ENCODE measurements around the gene BACH2. TPM values are rescaled to one million over a fixed set of nuclear protein-coding genes. Genes with fewer than 3 reads are reported as not detected.

The BACH2 gene
- total RNA-seq, 2 donors from 2014 or later, result 5.2 to 5.7 TPM

GRCh38 chr6:89999154-89999553 is 297.5 kb downstream of the BACH2 start:
- Histone ChIP-seq H3K27me3 (replicated peaks; ENCODE audit: insufficient read depth) (no peaks in the 10 kb centered on the region), H3K27ac (peak overlapping the region in 1 of 2 donors; percentile 10), H3K9me3 (no peaks in the 10 kb centered on the region), H3K36me3 (no peaks in the 10 kb centered on the region), H3K4me3 (no peak overlapping the region), H3K4me1 (replicated peaks) (no peaks in the 10 kb centered on the region)
- TF ChIP-seq POLR2A (IDR thresholded peaks at IDR 0.05), result no peak
- no peak for TF ChIP-seq POLR2AphosphoS5 (IDR thresholded peaks at IDR 0.05)
- TF ChIP-seq CTCF (IDR thresholded peaks at IDR 0.05), result no peak
- intact Hi-C loops (cut with DNase I), result no loop called here
- DNase-seq (ENCODE audit: low spot score), result no peak
- 24% methylated on average over 4 of the region's 4 CpGs for WGBS

DNA sequence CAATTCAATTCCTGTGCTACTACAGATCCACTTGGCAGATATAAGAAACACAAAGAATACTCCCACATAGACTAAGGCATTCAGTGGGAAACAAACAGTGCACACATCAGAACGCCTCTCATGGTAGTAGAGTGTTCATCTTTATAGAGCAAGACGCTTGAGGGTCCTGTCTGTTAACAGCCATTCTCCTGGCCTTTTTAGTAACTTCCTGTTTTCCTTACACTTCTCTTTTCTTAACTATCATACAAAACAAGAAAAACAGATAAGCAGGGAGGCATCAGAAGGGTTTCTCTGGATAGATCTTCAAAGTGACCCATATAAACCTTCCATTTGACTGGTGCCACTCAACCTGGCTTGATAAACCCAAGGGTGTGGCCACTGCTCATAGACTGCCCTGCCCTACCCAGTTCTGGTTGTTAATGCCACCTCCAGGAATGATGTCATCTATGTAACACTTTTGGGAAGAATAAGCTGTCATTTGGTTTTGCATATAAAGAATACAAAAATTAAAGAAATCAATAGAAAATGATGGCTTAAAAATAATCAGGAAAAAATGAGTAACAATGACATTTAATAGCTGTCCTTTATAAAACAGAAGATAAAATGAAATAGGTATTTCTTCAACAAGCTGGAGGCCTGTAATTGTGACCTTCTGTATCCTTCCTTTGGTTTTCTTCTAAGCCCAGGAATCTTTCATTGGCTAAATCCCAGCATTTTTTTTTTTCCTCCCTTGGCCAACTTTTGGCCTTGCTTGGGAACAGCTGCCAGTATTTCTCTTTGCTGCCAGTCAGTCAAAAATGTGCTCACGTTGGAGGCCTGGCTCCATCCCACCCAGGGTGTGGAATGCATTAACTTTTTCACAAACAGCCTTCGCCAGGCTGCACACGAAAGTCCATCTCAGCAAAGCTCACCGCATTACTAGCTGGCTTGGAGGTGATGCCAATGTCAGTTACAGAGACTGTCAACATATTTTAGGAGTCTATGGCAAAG is 298.9 kb downstream of the BACH2 start:
- DNase-seq (ENCODE audit: low spot score), result peak; percentile 23
- H3K27me3 ChIP-seq (replicated peaks; ENCODE audit: insufficient read depth), result no peaks in the 10 kb centered on the region
- no peaks in the 10 kb centered on the region for H3K9me3 ChIP-seq
- no peaks in the 10 kb centered on the region for H3K4me1 ChIP-seq (replicated peaks)
- no peak overlapping the region for H3K27ac ChIP-seq
- intact Hi-C loops (cut with DNase I), result no loop called here
- H3K4me3 ChIP-seq, result no peak overlapping the region
- WGBS, result 53% methylated on average over 6 of the region's 6 CpGs
- H3K36me3 ChIP-seq, result no peaks in the 10 kb centered on the region
- no peak for TF ChIP-seq POLR2A (IDR thresholded peaks at IDR 0.05)
- TF ChIP-seq POLR2AphosphoS5 (IDR thresholded peaks at IDR 0.05), result peak; percentile 39

- H3K9me3 ChIP-seq, result no peaks in the 10 kb centered on the region
Observed at GRCh38 chr6:89993411-89993810, 303.2 kb downstream of the BACH2 start.

DNA sequence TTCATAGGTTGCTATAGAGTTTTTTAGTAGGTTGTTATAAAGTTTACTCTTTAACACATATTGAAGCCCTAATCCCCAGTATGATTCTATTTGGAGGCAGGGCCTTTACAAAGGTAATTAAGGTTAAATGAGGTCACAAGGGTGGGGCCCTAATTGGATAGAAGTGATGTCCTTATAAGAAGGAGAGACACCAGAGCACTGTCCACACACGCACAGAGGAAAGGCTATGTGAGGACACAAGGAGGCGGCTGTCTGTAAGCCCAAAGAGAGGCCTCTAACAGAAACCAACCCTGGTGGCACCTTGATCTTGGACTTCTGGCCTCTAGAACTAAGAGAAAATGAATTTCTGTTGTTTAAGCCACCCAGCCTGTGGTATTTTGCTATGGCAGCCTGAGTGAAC is 303.8 kb downstream of the BACH2 start:
- H3K9me3 ChIP-seq, result no peaks in the 10 kb centered on the region
- DNase-seq (ENCODE audit: low spot score), result no peak
- H3K36me3 ChIP-seq, result no peaks in the 10 kb centered on the region
- H3K27ac ChIP-seq, result no peak overlapping the region
- intact Hi-C loops (cut with DNase I), result no loop called here
- no peak for TF ChIP-seq CTCF (IDR thresholded peaks at IDR 0.05)
- TF ChIP-seq POLR2AphosphoS5 (IDR thresholded peaks at IDR 0.05), result no peak
- TF ChIP-seq POLR2A (IDR thresholded peaks at IDR 0.05), result no peak
- H3K27me3 ChIP-seq (replicated peaks; ENCODE audit: insufficient read depth), result no peaks in the 10 kb centered on the region
- H3K4me3 ChIP-seq, result no peak overlapping the region
- no peaks in the 10 kb centered on the region for H3K4me1 ChIP-seq (replicated peaks)
- WGBS, result 95% methylated on average over 2 of the region's 2 CpGs

More at GRCh38 chr6:89993411-89993810, 303.2 kb downstream of the BACH2 start:
- no peak for TF ChIP-seq POLR2AphosphoS5 (IDR thresholded peaks at IDR 0.05)
- no peak for TF ChIP-seq POLR2A (IDR thresholded peaks at IDR 0.05)
- TF ChIP-seq CTCF (IDR thresholded peaks at IDR 0.05), result no peak
- intact Hi-C loops (cut with DNase I), result no loop called here
- H3K4me3 ChIP-seq, result no peak overlapping the region
- no peaks in the 10 kb centered on the region for H3K4me1 ChIP-seq (replicated peaks)
- no peaks in the 10 kb centered on the region for H3K36me3 ChIP-seq
- no peaks in the 10 kb centered on the region for H3K27me3 ChIP-seq (replicated peaks; ENCODE audit: insufficient read depth)
- WGBS, result 97% methylated on average over 3 of the region's 3 CpGs
- no peak for DNase-seq (ENCODE audit: low spot score)
- H3K27ac ChIP-seq, result no peak overlapping the region

GRCh38 chr6:89989742-89990141 is 306.9 kb downstream of the BACH2 start:
- no peak for DNase-seq (ENCODE audit: low spot score)
- intact Hi-C loops (cut with DNase I), result no loop called here
- H3K27ac ChIP-seq, result no peak overlapping the region

More at GRCh38 chr6:89989742-89990141, 306.9 kb downstream of the BACH2 start:
- TF ChIP-seq POLR2A (IDR thresholded peaks at IDR 0.05) (no peak), POLR2AphosphoS5 (IDR thresholded peaks at IDR 0.05) (no peak), CTCF (IDR thresholded peaks at IDR 0.05) (no peak)
- no peaks in the 10 kb centered on the region for H3K4me1 ChIP-seq (replicated peaks)
- H3K4me3 ChIP-seq, result no peak overlapping the region
- no peaks in the 10 kb centered on the region for H3K27me3 ChIP-seq (replicated peaks; ENCODE audit: insufficient read depth)
- no peaks in the 10 kb centered on the region for H3K9me3 ChIP-seq
- no peaks in the 10 kb centered on the region for H3K36me3 ChIP-seq
- WGBS, result 70% methylated on average over 4 of the region's 4 CpGs
